PFSK-1 (cell line): Measurements from ENCODE around the gene SPATA46.

Experiments
- POLR2AphosphoS5 ChIP-seq: IDR thresholded peaks from 2 replicates; pipeline ENCODE4 v1.6.1; 2012; ENCODE audit warnings: low read depth, mild to moderate bottlenecking, control low read depth, low read length, moderate library complexity
- SIN3A ChIP-seq: IDR thresholded peaks from 2 replicates; pipeline ENCODE4 v1.6.1; 2012; ENCODE audit warnings: mild to moderate bottlenecking, low read length, moderate library complexity, borderline replicate concordance; ENCODE audit not compliant: insufficient read depth
- TF ChIP-seq, protein P1 (sequence below), 2 experiments: IDR thresholded peaks; 2 replicates each; pipeline versions ENCODE4 v1.6.1 to v1.8.0; 2011 to 2012; ENCODE audit warnings: low read depth in 2 of 2, low read length in 2 of 2, control low read depth in 1 of 2, inconsistent platforms in 1 of 2, mild to moderate bottlenecking in 1 of 2, moderate library complexity in 1 of 2; ENCODE audit not compliant: insufficient read depth in 1 of 2

GRCh38 chr1:162416215-162416614 lies 39.6 kb upstream of the SPATA46 start:
- TF ChIP-seq SIN3A (no peak), POLR2AphosphoS5 (no peak)
- TF ChIP-seq, protein P1, sequence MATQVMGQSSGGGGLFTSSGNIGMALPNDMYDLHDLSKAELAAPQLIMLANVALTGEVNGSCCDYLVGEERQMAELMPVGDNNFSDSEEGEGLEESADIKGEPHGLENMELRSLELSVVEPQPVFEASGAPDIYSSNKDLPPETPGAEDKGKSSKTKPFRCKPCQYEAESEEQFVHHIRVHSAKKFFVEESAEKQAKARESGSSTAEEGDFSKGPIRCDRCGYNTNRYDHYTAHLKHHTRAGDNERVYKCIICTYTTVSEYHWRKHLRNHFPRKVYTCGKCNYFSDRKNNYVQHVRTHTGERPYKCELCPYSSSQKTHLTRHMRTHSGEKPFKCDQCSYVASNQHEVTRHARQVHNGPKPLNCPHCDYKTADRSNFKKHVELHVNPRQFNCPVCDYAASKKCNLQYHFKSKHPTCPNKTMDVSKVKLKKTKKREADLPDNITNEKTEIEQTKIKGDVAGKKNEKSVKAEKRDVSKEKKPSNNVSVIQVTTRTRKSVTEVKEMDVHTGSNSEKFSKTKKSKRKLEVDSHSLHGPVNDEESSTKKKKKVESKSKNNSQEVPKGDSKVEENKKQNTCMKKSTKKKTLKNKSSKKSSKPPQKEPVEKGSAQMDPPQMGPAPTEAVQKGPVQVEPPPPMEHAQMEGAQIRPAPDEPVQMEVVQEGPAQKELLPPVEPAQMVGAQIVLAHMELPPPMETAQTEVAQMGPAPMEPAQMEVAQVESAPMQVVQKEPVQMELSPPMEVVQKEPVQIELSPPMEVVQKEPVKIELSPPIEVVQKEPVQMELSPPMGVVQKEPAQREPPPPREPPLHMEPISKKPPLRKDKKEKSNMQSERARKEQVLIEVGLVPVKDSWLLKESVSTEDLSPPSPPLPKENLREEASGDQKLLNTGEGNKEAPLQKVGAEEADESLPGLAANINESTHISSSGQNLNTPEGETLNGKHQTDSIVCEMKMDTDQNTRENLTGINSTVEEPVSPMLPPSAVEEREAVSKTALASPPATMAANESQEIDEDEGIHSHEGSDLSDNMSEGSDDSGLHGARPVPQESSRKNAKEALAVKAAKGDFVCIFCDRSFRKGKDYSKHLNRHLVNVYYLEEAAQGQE (IDR thresholded peaks at IDR 0.05; ENCODE audit: insufficient read depth in 1 of 2, low read depth in 2 of 2, low read length in 2 of 2) = no peak
